Measurements from ENCODE around the gene PTPRN.

PTPRN gene

GRCh38 chr2:219245148-219245898 lies 63.9 kb downstream of the PTPRN start, which contains the start of the genes GLB1L and STK16:
Gene GLB1L (minus strand): TSS chr2:219245444. CDS start chr2:219243573, 1,871 bp downstream.
Gene STK16 (plus strand): TSS chr2:219245479. CDS start chr2:219246000, 521 bp downstream.
- peak; percentile 98 for DNase-seq (ENCODE audit: low read depth, low spot score)

GRCh38 chr2:219244789-219245147 lies 64.4 kb downstream of the PTPRN start:
- DNase-seq (ENCODE audit: low read depth, low spot score): no peak

DNA sequence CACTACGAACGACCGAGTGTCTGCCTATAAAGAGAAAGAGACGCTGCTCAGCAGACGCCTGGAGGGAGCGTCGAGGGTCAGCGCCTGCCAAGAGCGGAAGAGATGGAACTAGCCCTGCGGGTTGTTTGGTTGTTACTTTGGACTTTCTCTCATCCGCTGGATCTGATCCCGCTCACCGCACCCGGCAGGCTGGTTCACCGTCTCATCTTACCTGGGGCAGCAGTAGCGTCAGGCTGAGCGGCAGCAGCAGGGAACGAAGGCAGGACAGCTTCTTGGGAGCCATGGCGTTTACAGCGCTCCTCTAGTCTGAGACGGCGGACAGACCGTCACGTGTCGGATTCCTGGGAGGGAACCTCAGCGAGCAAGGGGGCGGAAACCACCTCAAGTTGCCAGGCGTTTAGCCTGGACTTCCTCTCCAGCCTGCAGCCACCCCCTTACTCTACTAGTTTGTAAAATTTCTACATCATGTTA lies 65.9 kb downstream of the PTPRN start:
- no peak for DNase-seq (ENCODE audit: low read depth, low spot score)
